ENCODE results near the gene ERBB4.
"Not testable (repeated sequence)": the region's sequence is repeated elsewhere in the genome, so short reads cannot be mapped to it uniquely, and the experiment has no call there.

ERBB4 gene

GRCh38 chr2:212024040-212024439, 514.6 kb downstream of the ERBB4 start:
- TF ChIP-seq CTCF (IDR thresholded peaks at IDR 0.05; ENCODE audit: low read depth, low read length, missing control alignments): no peak
- DNase-seq (ENCODE audit: extremely low read depth, low read depth): no peak
- H3K4me3 ChIP-seq (replicated peaks; ENCODE audit: low read depth, low read length): no peak overlapping the region

- TF ChIP-seq CTCF (IDR thresholded peaks at IDR 0.05; ENCODE audit: low read depth, low read length, missing control alignments): no peak
- no peak for DNase-seq (ENCODE audit: extremely low read depth, low read depth)
- H3K4me3 ChIP-seq (replicated peaks; ENCODE audit: low read depth, low read length): no peak overlapping the region
Observed at GRCh38 chr2:212022966-212023365, 515.6 kb downstream of the ERBB4 start.

- no peak overlapping the region for H3K4me3 ChIP-seq (replicated peaks; ENCODE audit: low read depth, low read length)
- no peak for DNase-seq (ENCODE audit: extremely low read depth, low read depth)
- no peak for TF ChIP-seq CTCF (IDR thresholded peaks at IDR 0.05; ENCODE audit: low read depth, low read length, missing control alignments)
Observed at GRCh38 chr2:212021947-212022346, 516.7 kb downstream of the ERBB4 start.

DNA sequence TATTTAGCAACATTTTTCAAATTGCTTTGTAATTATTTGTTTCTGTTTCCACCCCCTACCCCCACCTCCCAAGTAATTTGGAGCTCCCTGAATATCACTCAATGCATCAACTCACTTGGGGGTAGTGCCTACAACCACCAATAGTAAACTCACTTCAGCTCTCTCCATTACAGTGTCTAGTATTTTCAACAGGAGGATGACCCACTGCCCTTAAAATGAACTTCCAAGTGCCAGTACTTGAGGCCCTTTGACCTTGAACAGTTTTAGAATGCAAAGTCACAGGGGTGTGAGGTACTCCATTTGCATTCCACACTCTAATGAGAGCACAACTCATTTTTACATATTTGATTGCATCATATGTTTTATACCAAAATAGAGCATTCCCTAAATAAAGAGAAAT, 523.0 kb downstream of the ERBB4 start:
- TF ChIP-seq CTCF (IDR thresholded peaks at IDR 0.05; ENCODE audit: low read depth, low read length, missing control alignments): no peak
- DNase-seq (ENCODE audit: extremely low read depth, low read depth): no peak
- no peak overlapping the region for H3K4me3 ChIP-seq (replicated peaks; ENCODE audit: low read depth, low read length)

DNA sequence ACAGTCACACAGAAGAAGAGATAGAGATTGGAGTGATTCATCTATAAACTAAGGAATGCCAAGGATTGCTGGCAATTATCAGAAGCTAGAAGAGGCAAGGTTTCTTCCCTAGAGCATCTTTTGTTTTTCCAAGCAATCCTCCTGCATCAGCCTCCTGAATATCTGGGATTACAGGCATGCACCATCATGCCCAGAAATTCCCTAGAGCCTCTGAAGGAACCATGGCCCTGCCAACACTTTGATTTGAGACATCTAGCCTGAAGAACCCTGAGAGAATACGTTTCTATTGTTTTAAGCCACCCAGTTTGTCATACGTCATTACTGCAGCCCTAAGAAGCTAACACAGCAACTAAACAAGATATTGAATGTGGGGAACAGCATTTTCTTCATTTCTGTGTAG, 525.0 kb downstream of the ERBB4 start:
- H3K4me3 ChIP-seq (replicated peaks; ENCODE audit: low read depth, low read length): no peak overlapping the region
- TF ChIP-seq CTCF (IDR thresholded peaks at IDR 0.05; ENCODE audit: low read depth, low read length, missing control alignments): no peak
- DNase-seq (ENCODE audit: extremely low read depth, low read depth): no peak

DNA sequence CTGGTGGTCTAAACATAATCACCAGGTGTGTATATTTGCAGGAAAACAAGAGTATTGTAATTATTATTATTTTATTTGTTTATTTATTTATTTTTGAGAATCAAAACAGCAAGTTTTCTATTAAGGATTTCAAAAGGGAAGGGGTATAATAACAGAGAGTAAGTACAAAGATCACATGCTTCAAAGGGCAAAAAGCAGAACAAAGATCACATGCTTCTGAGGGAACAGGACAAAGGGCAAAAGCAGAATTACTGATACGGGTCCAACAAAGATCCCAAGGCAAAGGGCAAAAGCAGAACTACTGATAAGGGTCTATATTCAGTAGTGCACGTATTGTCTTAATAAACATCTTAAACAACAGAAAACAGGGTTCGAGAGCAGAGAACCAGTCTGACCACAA, 528.3 kb downstream of the ERBB4 start:
- DNase-seq (ENCODE audit: extremely low read depth, low read depth); H3K4me3 ChIP-seq (replicated peaks; ENCODE audit: low read depth, low read length): not testable (repeated sequence)

GRCh38 chr2:212007972-212008371, 530.6 kb downstream of the ERBB4 start:
- H3K4me3 ChIP-seq (replicated peaks; ENCODE audit: low read depth, low read length): no peak overlapping the region
- DNase-seq (ENCODE audit: extremely low read depth, low read depth): no peak
- TF ChIP-seq CTCF (IDR thresholded peaks at IDR 0.05; ENCODE audit: low read depth, low read length, missing control alignments): no peak
